Stomach (tissue), 9 donors: ENCODE data around the gene CDYL. TPM values are rescaled to one million over a fixed set of nuclear protein-coding genes. Genes with fewer than 3 reads are reported as not detected.

Experiments used
- DNase-seq, 2 donors: peaks; one replicate each; pipeline versions ENCODE4 v3.0.0 to v3.0.0-alpha.2; 2013 to 2019
- H3K27ac ChIP-seq, 5 donors: fragments of 200-600 bp in 4 of 5; sonication (generic) in 4 of 5; one replicate each; pipeline ENCODE4 v1.5.1; 2013 to 2019; ENCODE audit warnings: mild to moderate bottlenecking in 1 of 5, moderate library complexity in 1 of 5
- H3K27me3 ChIP-seq, 3 donors: fragments of 200-600 bp; sonication (generic); one replicate each; pipeline ENCODE4 v1.5.1; 2017 to 2019; ENCODE audit warnings: mixed run types in 1 of 3
- H3K36me3 ChIP-seq, 4 donors: fragments of 200-600 bp; sonication (generic); 1 replicate in 3 of 4; 2 replicates in 1 of 4; pipeline ENCODE4 v1.5.1; 2016 to 2019
- H3K4me1 ChIP-seq, 4 donors: fragments of 200-600 bp; sonication (generic); one replicate each; pipeline ENCODE4 v1.5.1; 2016 to 2019
- H3K4me3 ChIP-seq, 4 donors: fragments of 200-600 bp; sonication (generic) in 3 of 4; one replicate each; pipeline ENCODE4 v1.5.1; 2016 to 2019; ENCODE audit warnings: mild to moderate bottlenecking in 1 of 4
- H3K9me3 ChIP-seq, 4 donors: fragments of 200-600 bp; sonication (generic); one replicate each; pipeline ENCODE4 v1.5.1; 2016 to 2019
- CTCF ChIP-seq, 7 experiments: fragments of 450-650 bp in 4 of 7; fragments of 200-600 bp in 3 of 7; sonication (generic) in 3 of 7; IDR thresholded peaks; one replicate each; pipeline ENCODE4 v1.5.1; 2016 to 2019; ENCODE audit warnings: antibody characterized with exemption in 7 of 7, control low read depth in 2 of 7, mild to moderate bottlenecking in 1 of 7
- EP300 ChIP-seq: sonication (generic); formaldehyde crosslinking; IDR thresholded peaks from one replicate; pipeline ENCODE4 v1.6.1; 2017; ENCODE audit warnings: antibody characterized with exemption
- POLR2A ChIP-seq, 4 donors: fragments of 450-650 bp; IDR thresholded peaks; one replicate each; pipeline ENCODE4 v1.6.1; 2016; ENCODE audit warnings: antibody characterized with exemption in 4 of 4, control low read depth in 2 of 4, mild to moderate bottlenecking in 1 of 4, moderate library complexity in 1 of 4
- POLR2AphosphoS5 ChIP-seq, 3 donors: sonication (generic); formaldehyde crosslinking; IDR thresholded peaks; one replicate each; pipeline ENCODE4 v1.6.1; 2016; ENCODE audit warnings: antibody characterized with exemption in 3 of 3
- WGBS, 5 donors: extraction: QIAGEN DNeasy Blood & Tissue Kit in 3 of 5; methylation state at CpG; one replicate each; pipeline versions ENCODE4 v1.1.5 to v1.1.7; 2013 to 2018; 5-methylcytosine and 5-hydroxymethylcytosine counted together
- intact Hi-C: fragments of 100-400 bp; cut with DNase I; formaldehyde crosslinking; loops from one replicate; pipeline ENCODE4 v1.15.1; 2023; ENCODE audit warnings: low total_unique reads
- polyA plus RNA-seq, 3 donors: library from polyadenylated mRNA; stranded (reverse); fragments of 200-250 nt; gene quantifications; one replicate each; pipeline ENCODE4 v1.2.3, GENCODE V29; 2013
- total RNA-seq, 5 donors: library from RNA; depleted of rRNA; stranded (reverse); fragments of >200 nt; gene quantifications; one replicate each; pipeline versions ENCODE4 v1.1.0 to v1.2.3, GENCODE V29; 2014 to 2016
- donor health status: healthy with polysubstance abuse.
- donor health status: Bipolar disorder and iron deficiency.
- donor health status: healthy.

The CDYL gene
- total and polyA plus RNA-seq, 8 donors = 6.2 to 226 (median 18.4) TPM

GRCh38 chr6:4815584-4815983 lies 39.4 kb downstream of the CDYL start:
- H3K27me3 ChIP-seq = no peaks in the 10 kb centered on the region
- H3K36me3 ChIP-seq = no peaks in the 10 kb centered on the region
- H3K27ac ChIP-seq = no peak overlapping the region
- no peak for DNase-seq
- no peak overlapping the region for H3K4me3 ChIP-seq
- intact Hi-C loops = no loop called here
- WGBS, 5 donors = 88 to 96% (median 93%) methylated on average over 2 of the region's 2 CpGs
- H3K9me3 ChIP-seq = no peaks in the 10 kb centered on the region
- H3K4me1 ChIP-seq = peaks cover 0 to 57% (median 28%) of the 10 kb centered on the region in 4 donors
- TF ChIP-seq POLR2AphosphoS5 (IDR thresholded peaks at IDR 0.05) (no peak), POLR2A (IDR thresholded peaks at IDR 0.05) (no peak)

GRCh38 chr6:4816904-4817303 lies 40.7 kb downstream of the CDYL start:
- H3K4me1 ChIP-seq = peaks cover 0 to 44% (median 17%) of the 10 kb centered on the region in 4 donors
- intact Hi-C loops = no loop called here
- H3K27me3 ChIP-seq = no peaks in the 10 kb centered on the region
- no peaks in the 10 kb centered on the region for H3K36me3 ChIP-seq
- no peak for TF ChIP-seq CTCF (IDR thresholded peaks at IDR 0.05)
- no peak overlapping the region for H3K4me3 ChIP-seq
- DNase-seq = no peak
- no peaks in the 10 kb centered on the region for H3K9me3 ChIP-seq
- WGBS, 5 donors = 93 to 99% (median 98%) methylated on average over 2 of the region's 2 CpGs
- no peak overlapping the region for H3K27ac ChIP-seq

GRCh38 chr6:4817551-4817950 lies 41.3 kb downstream of the CDYL start:
- no peak for TF ChIP-seq POLR2A (IDR thresholded peaks at IDR 0.05)
- no peak for TF ChIP-seq EP300
- TF ChIP-seq CTCF (IDR thresholded peaks at IDR 0.05) = no peak
- TF ChIP-seq POLR2AphosphoS5 (IDR thresholded peaks at IDR 0.05) = no peak
- no peak overlapping the region for H3K4me3 ChIP-seq
- no peaks in the 10 kb centered on the region for H3K27me3 ChIP-seq
- H3K4me1 ChIP-seq = peaks cover 0 to 37% (median 14%) of the 10 kb centered on the region in 4 donors
- no peaks in the 10 kb centered on the region for H3K9me3 ChIP-seq
- no peak for DNase-seq
- H3K27ac ChIP-seq = no peak overlapping the region
- 60 to 72% (median 61%) methylated on average over 4 of the region's 4 CpGs for WGBS, 5 donors
- intact Hi-C loops = no loop called here
- H3K36me3 ChIP-seq = no peaks in the 10 kb centered on the region

- WGBS, 5 donors = 89 to 94% (median 92%) methylated on average over 4 of the region's 4 CpGs
- no peaks in the 10 kb centered on the region for H3K36me3 ChIP-seq
- no peak overlapping the region for H3K27ac ChIP-seq
- DNase-seq = no peak
- TF ChIP-seq CTCF (IDR thresholded peaks at IDR 0.05) = no peak
- no peak for TF ChIP-seq POLR2A (IDR thresholded peaks at IDR 0.05)
- intact Hi-C loops = no loop called here
- H3K27me3 ChIP-seq = no peaks in the 10 kb centered on the region
- H3K4me1 ChIP-seq = peaks cover 0 to 34% (median 14%) of the 10 kb centered on the region in 4 donors
- no peak overlapping the region for H3K4me3 ChIP-seq
- no peaks in the 10 kb centered on the region for H3K9me3 ChIP-seq
Observed at GRCh38 chr6:4818272-4818938, 42.2 kb downstream of the CDYL start.

- H3K27ac ChIP-seq = no peak overlapping the region
- 58 to 90% (median 75%) methylated on average over 1 of the region's 1 CpG for WGBS, 5 donors
- H3K9me3 ChIP-seq = no peaks in the 10 kb centered on the region
- TF ChIP-seq CTCF (IDR thresholded peaks at IDR 0.05) = no peak
- no peak for TF ChIP-seq POLR2A (IDR thresholded peaks at IDR 0.05)
- no peak for TF ChIP-seq EP300
- no peak for TF ChIP-seq POLR2AphosphoS5 (IDR thresholded peaks at IDR 0.05)
- DNase-seq = no peak
- intact Hi-C loops = no loop called here
- peaks cover 0 to 26% (median 5%) of the 10 kb centered on the region in 4 donors for H3K4me1 ChIP-seq
- no peaks in the 10 kb centered on the region for H3K36me3 ChIP-seq
- no peak overlapping the region for H3K4me3 ChIP-seq
- no peaks in the 10 kb centered on the region for H3K27me3 ChIP-seq
Observed at GRCh38 chr6:4819706-4820283, 43.6 kb downstream of the CDYL start.
